K562 (cell line): ENCODE data around the gene TULP3. TPM values are rescaled to one million over a fixed set of nuclear protein-coding genes. Genes with fewer than 3 reads are reported as not detected.

Source experiments
- CEBPB ChIP-seq: fragments of 450-650 bp; IDR thresholded peaks from 2 replicates; pipeline ENCODE4 v1.6.1; 2016; ENCODE audit warnings: missing genetic modification characterization, missing compliant biosample characterization
- FOXM1 ChIP-seq, 2 experiments: fragments of 450-650 bp in 1 of 2; sonication (generic) in 1 of 2; formaldehyde crosslinking in 1 of 2; IDR thresholded peaks; 2 replicates each; pipeline versions ENCODE4 v1.6.1 to v1.9.0; 2017 to 2022; ENCODE audit warnings: low read depth in 2 of 2, mild to moderate bottlenecking in 2 of 2, missing genetic modification reagents in 1 of 2, moderate library complexity in 1 of 2
- RBM14 ChIP-seq: fragments of 200-400 bp; formaldehyde crosslinking; IDR thresholded peaks from 2 replicates; pipeline ENCODE4 v1.6.1; 2018; ENCODE audit warnings: low read depth, mild to moderate bottlenecking, low read length, moderate library complexity, borderline replicate concordance; ENCODE audit not compliant: insufficient read depth
- SIRT6 ChIP-seq: IDR thresholded peaks from one replicate; pipeline ENCODE4 v1.6.1; 2012; ENCODE audit warnings: low read depth, mild to moderate bottlenecking, control low read depth, inconsistent platforms, low read length, moderate library complexity
- ZNF12 ChIP-seq: sonication (generic); formaldehyde crosslinking; IDR thresholded peaks from 2 replicates; pipeline ENCODE4 v1.4.0; 2020; ENCODE audit warnings: mild to moderate bottlenecking, missing genetic modification reagents
- polyA plus RNA-seq, 8 experiments: library from polyadenylated mRNA; depleted of rRNA in 4 of 8; stranded (reverse) in 5 of 8; unstranded in 3 of 8; fragments of >200 nt; fragmentation: Nextera tagmentation in 2 of 8; fragmentation: Illumina TruSeq in 1 of 8; extraction: Ambion mirVana in 2 of 8; extraction: Trizol in 1 of 8; gene quantifications; 2 replicates each; pipeline versions ENCODE4 v1.2.1 to v1.2.3, GENCODE V29; 2011 to 2014; ENCODE audit warnings: inconsistent platforms in 1 of 8, missing spikeins in 1 of 8
- total RNA-seq, 7 experiments: library from RNA; depleted of rRNA in 6 of 7; stranded (reverse); fragments of >200 nt in 6 of 7; fragmentation: Illumina TruSeq in 2 of 7; extraction: Trizol in 2 of 7; gene quantifications; 2 replicates each; pipeline versions ENCODE4 v1.2.1 to v1.2.3, GENCODE V29; 2011 to 2021; ENCODE audit warnings: low replicate concordance in 1 of 7
- TF ChIP-seq, protein P1 (sequence below): fragments of 200-800 bp; sonication (Bioruptor generic); IDR thresholded peaks from 2 replicates; pipeline ENCODE4 v1.6.1; 2017; ENCODE audit warnings: missing genetic modification characterization, missing compliant biosample characterization
- TF ChIP-seq, protein P2 (sequence below): IDR thresholded peaks from 3 replicates; pipeline ENCODE4 v1.6.1; 2011; ENCODE audit warnings: borderline replicate concordance, mild to moderate bottlenecking; ENCODE audit not compliant: insufficient read length, insufficient read depth
- TF ChIP-seq, protein P3 (sequence below): sonication (generic); formaldehyde crosslinking; IDR thresholded peaks from 2 replicates; pipeline ENCODE4 v1.8.1; 2022; ENCODE audit warnings: missing genetic modification reagents
- TF ChIP-seq, protein P4 (sequence below): fragments of 450-650 bp; conservative IDR thresholded peaks from 2 replicates; pipeline ENCODE4 v1.6.1; 2016; ENCODE audit warnings: missing genetic modification characterization, low read depth, mild to moderate bottlenecking, missing compliant biosample characterization, moderate library complexity

TULP3 gene
- total and polyA plus RNA-seq, 9 of the 15 experiments (the other 6 are each of a cell fraction or from before 2014, with no cell fraction given), result 3.6 to 13.3 (median 7.3) TPM

DNA sequence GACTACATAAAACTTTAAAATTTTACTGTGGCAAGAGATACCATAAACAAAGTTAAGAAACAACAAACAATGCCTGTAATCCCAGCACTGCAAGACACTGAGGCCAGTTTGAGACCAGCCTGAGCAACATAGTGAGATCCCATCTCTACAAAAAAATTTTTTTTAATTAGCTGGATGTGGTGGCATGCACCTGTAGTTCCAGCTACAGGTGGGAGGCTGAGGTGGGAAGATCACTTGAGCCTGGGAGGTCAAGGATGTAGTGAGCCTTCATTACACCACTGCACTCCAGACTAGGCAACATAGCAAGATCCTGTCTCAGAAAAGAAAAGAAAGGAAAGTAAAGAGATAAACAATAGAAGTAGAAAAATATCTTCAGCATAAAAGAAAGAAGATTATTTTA is 30.5 kb upstream of the TULP3 start (continued):
- TF ChIP-seq, protein P1, sequence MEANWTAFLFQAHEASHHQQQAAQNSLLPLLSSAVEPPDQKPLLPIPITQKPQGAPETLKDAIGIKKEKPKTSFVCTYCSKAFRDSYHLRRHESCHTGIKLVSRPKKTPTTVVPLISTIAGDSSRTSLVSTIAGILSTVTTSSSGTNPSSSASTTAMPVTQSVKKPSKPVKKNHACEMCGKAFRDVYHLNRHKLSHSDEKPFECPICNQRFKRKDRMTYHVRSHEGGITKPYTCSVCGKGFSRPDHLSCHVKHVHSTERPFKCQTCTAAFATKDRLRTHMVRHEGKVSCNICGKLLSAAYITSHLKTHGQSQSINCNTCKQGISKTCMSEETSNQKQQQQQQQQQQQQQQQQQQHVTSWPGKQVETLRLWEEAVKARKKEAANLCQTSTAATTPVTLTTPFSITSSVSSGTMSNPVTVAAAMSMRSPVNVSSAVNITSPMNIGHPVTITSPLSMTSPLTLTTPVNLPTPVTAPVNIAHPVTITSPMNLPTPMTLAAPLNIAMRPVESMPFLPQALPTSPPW (CRISPR knock-in tag), result no peak
- TF ChIP-seq ZNF12 (no peak), RBM14 (no peak), SIRT6 (no peak), CEBPB (tag) (no peak), FOXM1 (IDR thresholded peaks at IDR 0.05; ENCODE audit: low read depth) (no peak), FOXM1 (CRISPR knock-in tag; IDR thresholded peaks at IDR 0.05; ENCODE audit: low read depth) (no peak)
- TF ChIP-seq, protein P2, sequence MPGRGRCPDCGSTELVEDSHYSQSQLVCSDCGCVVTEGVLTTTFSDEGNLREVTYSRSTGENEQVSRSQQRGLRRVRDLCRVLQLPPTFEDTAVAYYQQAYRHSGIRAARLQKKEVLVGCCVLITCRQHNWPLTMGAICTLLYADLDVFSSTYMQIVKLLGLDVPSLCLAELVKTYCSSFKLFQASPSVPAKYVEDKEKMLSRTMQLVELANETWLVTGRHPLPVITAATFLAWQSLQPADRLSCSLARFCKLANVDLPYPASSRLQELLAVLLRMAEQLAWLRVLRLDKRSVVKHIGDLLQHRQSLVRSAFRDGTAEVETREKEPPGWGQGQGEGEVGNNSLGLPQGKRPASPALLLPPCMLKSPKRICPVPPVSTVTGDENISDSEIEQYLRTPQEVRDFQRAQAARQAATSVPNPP, result no peak
- TF ChIP-seq, protein P3, sequence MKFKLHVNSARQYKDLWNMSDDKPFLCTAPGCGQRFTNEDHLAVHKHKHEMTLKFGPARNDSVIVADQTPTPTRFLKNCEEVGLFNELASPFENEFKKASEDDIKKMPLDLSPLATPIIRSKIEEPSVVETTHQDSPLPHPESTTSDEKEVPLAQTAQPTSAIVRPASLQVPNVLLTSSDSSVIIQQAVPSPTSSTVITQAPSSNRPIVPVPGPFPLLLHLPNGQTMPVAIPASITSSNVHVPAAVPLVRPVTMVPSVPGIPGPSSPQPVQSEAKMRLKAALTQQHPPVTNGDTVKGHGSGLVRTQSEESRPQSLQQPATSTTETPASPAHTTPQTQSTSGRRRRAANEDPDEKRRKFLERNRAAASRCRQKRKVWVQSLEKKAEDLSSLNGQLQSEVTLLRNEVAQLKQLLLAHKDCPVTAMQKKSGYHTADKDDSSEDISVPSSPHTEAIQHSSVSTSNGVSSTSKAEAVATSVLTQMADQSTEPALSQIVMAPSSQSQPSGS (CRISPR knock-in tag), result no peak
- TF ChIP-seq, protein P4, sequence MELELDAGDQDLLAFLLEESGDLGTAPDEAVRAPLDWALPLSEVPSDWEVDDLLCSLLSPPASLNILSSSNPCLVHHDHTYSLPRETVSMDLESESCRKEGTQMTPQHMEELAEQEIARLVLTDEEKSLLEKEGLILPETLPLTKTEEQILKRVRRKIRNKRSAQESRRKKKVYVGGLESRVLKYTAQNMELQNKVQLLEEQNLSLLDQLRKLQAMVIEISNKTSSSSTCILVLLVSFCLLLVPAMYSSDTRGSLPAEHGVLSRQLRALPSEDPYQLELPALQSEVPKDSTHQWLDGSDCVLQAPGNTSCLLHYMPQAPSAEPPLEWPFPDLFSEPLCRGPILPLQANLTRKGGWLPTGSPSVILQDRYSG (tag), result no peak
